Measurements from ENCODE around the gene ERN1. TPM values are rescaled to one million over a fixed set of nuclear protein-coding genes. Genes with fewer than 3 reads are reported as not detected.

The ERN1 gene
- total RNA-seq, 2 experiments from 2014 or later: 21.9 to 22.0 TPM

DNA sequence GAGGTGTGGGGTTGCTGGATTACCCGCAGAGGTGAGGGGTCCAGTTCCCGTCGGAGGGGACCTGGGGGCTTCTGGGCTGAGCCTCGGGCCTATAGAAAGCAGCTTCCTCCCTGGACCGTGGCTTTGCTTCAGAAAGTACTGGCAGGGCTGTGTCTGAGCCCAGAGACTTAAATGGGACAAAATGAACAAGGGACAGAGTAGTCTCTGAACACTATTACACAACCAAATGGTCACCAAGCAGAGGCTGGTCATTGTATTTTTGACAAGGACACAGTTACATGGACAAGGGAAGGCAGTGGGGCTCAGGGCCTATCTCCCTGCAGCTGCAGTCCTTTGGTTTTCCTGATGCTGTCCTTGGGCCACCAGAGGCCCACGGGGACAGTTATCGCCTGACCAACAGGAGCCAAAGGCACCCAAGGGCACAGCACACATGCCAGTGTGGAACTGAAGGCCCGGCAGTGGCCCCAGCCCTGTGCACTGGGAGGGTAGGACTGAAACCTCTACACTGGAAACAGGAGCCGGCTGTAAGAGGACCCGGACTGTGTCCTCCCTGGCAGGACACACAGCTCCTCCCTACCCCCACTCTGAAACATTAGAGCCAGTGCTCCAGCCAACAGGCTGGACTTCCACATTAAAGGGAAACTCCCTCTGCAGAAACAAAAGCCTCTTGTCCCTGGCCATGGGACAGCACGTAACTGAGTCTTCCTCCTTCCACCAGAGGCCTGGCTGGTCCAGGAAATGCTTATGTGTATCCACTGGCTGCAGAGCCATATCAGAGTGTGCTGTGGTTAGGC is 26.0 kb upstream of the ERN1 start:
- H3K27ac Mint-ChIP-seq: no peak overlapping the region
- peaks cover 2% of the 10 kb centered on the region for H3K36me3 Mint-ChIP-seq (ENCODE audit: low read depth)
- CTCF ChIA-PET: interaction anchor here (1.3 kb wide), 1 partner anchor 244 kb away, joined by 3 read pairs; the partner anchor contains the start of gene CSHL1
- H3K4me1 Mint-ChIP-seq (ENCODE audit: low read depth): no peaks in the 10 kb centered on the region
- H3K27me3 Mint-ChIP-seq (ENCODE audit: low read depth): no peaks in the 10 kb centered on the region
- intact Hi-C loops (cut with micrococcal nuclease): no loop called here
- DNase-seq: no peak
- no peak overlapping the region for H3K4me3 Mint-ChIP-seq
- no peaks in the 10 kb centered on the region for H3K9me3 Mint-ChIP-seq

DNA sequence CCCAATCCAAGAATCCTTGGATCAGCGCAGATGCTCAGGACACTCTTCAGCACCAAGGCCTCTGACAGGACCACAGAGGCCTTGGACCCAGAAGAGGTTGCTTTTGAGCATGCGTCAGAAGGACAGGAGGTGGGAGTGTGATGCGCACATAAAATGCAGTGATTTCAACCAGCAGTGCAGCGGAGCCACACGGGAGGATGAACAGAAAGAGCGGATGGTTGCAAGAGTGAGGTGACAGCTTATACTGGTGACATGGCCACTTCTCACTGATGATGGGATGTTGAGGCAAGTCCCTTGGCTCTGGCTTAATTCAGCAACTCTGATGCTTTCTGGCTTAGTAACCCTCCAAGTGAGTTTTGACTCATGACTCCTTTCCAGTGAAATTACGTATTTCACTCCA is 25.2 kb upstream of the ERN1 start:
- Mint-ChIP-seq H3K27me3 (ENCODE audit: low read depth) (no peaks in the 10 kb centered on the region), H3K9me3 (no peaks in the 10 kb centered on the region), H3K36me3 (ENCODE audit: low read depth) (peaks cover 6% of the 10 kb centered on the region), H3K4me3 (no peak overlapping the region), H3K4me1 (ENCODE audit: low read depth) (no peaks in the 10 kb centered on the region), H3K27ac (no peak overlapping the region)
- intact Hi-C loops (cut with micrococcal nuclease): no loop called here
- CTCF ChIA-PET: interaction anchor here (1.3 kb wide), 1 partner anchor 244 kb away, joined by 3 read pairs; the partner anchor contains the start of gene CSHL1
- no peak for DNase-seq

DNA sequence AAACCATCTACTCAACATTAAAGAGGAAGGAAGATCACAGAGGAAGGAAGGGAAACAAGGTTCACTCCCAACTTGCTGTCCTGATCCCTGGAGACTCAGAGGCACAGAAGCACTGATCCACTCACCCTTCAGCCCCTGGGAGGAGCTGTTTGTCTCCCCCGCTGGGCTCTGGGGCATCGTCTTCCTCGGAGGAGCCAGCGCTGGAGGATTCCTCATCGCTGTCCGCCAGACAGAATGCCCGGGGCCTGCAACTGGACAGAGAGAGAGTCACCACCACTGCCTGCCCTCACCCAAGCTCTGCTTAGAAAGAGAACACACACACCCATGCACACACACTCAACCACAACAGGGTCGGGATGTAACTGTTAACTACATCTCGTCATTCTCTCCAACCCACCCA is 24.8 kb upstream of the ERN1 start:
- DNase-seq: no peak
- H3K9me3 Mint-ChIP-seq: no peaks in the 10 kb centered on the region

DNA sequence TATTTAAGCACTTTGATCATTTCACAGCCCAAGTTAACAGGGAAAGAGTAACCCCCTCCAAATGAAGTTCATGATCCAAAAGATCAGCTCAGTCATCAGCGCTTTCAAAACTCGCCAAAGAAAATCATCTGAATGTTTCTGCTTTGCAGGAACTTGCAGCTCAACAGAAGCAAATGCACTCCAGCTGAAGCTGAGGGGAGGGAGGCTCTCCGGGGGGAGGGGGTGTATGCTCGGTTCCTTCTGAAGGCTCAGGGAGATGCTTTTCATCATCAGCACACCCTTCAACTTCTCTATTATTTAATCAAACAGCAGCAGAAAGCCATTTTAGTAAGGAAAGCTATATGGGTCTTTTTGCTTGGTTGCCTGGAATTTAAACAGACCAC is 24.4 kb upstream of the ERN1 start:
- intact Hi-C loops (cut with micrococcal nuclease): no loop called here
- Mint-ChIP-seq H3K4me1 (ENCODE audit: low read depth) (no peaks in the 10 kb centered on the region), H3K36me3 (ENCODE audit: low read depth) (peaks cover 7% of the 10 kb centered on the region), H3K27ac (no peak overlapping the region), H3K9me3 (no peaks in the 10 kb centered on the region), H3K27me3 (ENCODE audit: low read depth) (no peaks in the 10 kb centered on the region), H3K4me3 (no peak overlapping the region)
- DNase-seq: no peak
- CTCF ChIA-PET: interaction anchor here (0.5 to 1.3 kb wide), 3 partner anchors 21 to 848 kb away, joined by 3 to 4 read pairs (median 4); partner anchors contain the start of gene CSHL1

More for the DNA sequence above, 24.8 kb upstream of the ERN1 start:
- H3K4me1 Mint-ChIP-seq (ENCODE audit: low read depth): no peaks in the 10 kb centered on the region
- intact Hi-C loops (cut with micrococcal nuclease): no loop called here
- peaks cover 7% of the 10 kb centered on the region for H3K36me3 Mint-ChIP-seq (ENCODE audit: low read depth)
- H3K4me3 Mint-ChIP-seq: no peak overlapping the region
- CTCF ChIA-PET: interaction anchor here (0.5 to 1.3 kb wide), 3 partner anchors 21 to 848 kb away, joined by 3 to 4 read pairs (median 4); partner anchors contain the start of gene CSHL1
- H3K27me3 Mint-ChIP-seq (ENCODE audit: low read depth): no peaks in the 10 kb centered on the region
- H3K27ac Mint-ChIP-seq: no peak overlapping the region

DNA sequence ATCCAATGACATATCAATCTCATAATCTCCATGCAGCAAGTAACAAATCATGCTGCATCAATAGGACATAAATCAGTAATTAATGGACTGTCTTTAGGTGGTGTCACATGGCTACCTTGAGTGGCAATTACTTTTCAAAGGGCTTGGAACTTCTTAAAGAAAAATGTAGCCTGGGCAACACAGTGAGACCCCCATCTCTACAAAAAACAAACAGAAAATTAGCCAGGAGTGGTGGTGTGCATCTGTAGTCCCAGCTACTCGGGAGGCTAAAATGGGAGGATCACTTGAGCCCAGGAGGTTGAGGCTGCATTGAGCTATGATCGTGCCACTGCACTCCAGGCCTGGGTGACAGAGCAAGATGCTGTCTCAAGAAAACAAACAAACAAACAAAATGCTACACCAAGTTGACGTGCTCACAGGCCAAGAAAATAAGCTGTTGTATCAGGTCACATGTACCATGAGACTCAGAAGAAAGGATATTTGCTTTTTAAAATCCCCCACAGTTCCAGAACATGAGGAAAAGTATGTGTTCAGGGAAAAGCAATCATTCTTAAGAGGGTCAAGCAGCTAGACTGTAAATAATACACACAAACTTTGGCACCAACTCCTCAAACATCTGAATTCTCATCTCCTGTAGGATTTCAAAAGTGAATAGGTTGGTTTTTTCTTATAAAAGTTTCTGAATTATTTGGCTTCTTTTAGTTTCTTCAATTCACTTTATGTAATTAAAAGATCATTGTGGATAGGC is 23.8 kb upstream of the ERN1 start:
- Mint-ChIP-seq H3K4me3 (no peak overlapping the region), H3K36me3 (ENCODE audit: low read depth) (peaks cover 7% of the 10 kb centered on the region), H3K9me3 (no peaks in the 10 kb centered on the region), H3K27me3 (ENCODE audit: low read depth) (no peaks in the 10 kb centered on the region), H3K4me1 (ENCODE audit: low read depth) (no peaks in the 10 kb centered on the region), H3K27ac (no peak overlapping the region)
- intact Hi-C loops (cut with micrococcal nuclease): no loop called here
- CTCF ChIA-PET: interaction anchor here (1.0 to 1.1 kb wide), 2 partner anchors 20 to 128 kb away, joined by 3 to 4 read pairs; no protein-coding TSS in a partner anchor
- no peak for DNase-seq

DNA sequence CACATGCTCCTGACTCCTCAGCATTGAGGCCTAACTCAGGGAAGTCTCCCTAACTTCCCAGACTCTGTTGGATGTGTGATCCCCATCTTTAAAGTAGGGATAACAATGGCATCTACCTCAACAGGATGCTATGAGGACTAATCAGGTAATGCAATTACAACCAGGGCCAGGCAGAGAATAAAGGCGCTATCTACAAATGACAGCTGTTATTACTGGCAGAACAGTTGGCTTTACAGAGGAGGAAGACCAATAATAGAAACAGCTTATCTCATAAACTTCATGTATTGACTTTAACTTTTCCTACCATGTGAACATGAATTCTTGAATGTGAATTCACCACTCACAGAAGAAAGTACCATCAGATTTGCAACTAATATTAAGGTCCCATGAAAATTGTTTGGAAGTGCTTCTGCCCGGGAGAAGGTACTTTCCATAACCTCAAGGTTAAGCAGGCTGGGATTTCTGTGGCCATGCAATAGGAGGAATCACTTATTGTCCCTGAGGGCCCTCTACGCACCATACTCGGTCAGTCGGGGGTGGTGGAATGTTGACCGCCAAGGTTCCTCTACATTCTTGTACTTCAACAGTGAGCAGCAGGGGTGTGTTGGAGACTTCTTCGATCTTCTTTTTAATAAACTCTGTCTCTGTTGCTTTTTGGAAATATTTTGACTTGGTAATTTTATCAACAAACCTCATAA is 22.6 kb upstream of the ERN1 start:
- no peak for DNase-seq
- H3K27me3 Mint-ChIP-seq (ENCODE audit: low read depth): no peaks in the 10 kb centered on the region
- H3K4me1 Mint-ChIP-seq (ENCODE audit: low read depth): peaks cover 7% of the 10 kb centered on the region
- H3K4me3 Mint-ChIP-seq: no peak overlapping the region
- CTCF ChIA-PET: interaction anchor here (0.7 to 1.1 kb wide), 3 partner anchors 129 to 130 kb away, joined by 3 read pairs; no protein-coding TSS in a partner anchor
- no peak overlapping the region for H3K27ac Mint-ChIP-seq
- H3K36me3 Mint-ChIP-seq (ENCODE audit: low read depth): peaks cover 12% of the 10 kb centered on the region
- H3K9me3 Mint-ChIP-seq: no peaks in the 10 kb centered on the region
- intact Hi-C loops (cut with micrococcal nuclease): no loop called here

DNA sequence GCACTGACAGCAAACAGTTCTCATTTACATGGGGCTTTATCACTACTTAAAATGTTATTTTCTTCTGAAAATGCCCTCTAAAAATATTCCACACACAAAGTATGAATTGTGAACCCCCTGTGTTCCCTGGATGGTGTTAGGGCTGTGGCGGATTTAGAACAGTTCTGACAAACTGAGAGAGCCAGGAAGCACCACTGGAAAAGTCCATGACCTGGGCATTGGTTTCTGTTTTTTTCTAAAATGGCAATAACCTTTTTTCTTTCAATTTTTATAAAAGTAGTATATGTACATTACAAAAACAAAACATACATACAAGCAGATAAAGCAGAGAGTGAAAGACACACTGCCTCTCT is 21.0 kb upstream of the ERN1 start:
- Mint-ChIP-seq H3K4me1 (ENCODE audit: low read depth) (peaks cover 10% of the 10 kb centered on the region), H3K9me3 (no peaks in the 10 kb centered on the region)

DNA sequence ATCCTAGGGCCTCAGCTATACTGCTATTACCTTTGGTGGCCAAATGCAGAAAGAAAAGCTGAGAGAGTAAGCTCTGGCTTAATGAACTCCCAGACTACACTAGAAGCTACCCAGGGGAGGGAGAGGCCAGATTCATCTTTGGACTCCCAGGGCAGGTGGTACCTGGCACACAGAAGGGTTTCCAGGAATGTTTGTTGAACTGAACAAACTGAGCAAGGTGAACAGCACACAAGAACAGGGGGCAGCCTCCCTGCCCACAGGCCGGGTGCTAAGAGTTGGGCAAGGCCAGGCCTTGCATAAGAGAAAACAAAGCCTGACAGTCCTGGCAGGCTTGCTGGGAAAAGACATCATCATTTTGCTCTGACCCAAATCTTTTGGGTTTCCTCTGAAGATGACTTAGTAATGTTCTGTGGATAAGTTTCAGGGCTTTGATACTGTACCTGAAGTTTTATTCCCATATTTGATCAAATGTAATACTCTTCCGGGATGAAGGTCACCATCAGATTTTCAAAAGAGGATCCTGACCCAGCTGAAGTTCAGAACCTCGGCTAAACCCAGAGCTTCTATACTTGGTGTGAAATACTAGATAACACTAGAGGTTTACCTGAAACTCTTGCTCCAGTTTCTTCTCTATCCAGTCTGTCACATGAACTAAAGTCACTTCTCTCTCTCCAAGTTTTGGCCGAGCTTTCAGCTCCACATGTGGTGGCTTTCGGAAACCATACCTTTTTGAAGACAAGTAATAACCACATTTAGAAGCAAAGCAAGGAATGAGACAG is 20.5 kb upstream of the ERN1 start:
- Mint-ChIP-seq H3K27ac (peak overlapping the region; percentile 18), H3K4me3 (no peak overlapping the region), H3K27me3 (ENCODE audit: low read depth) (no peaks in the 10 kb centered on the region), H3K9me3 (no peaks in the 10 kb centered on the region), H3K36me3 (ENCODE audit: low read depth) (peaks cover 12% of the 10 kb centered on the region), H3K4me1 (ENCODE audit: low read depth) (peaks cover 10% of the 10 kb centered on the region)
- no peak for DNase-seq
- intact Hi-C loops (cut with micrococcal nuclease): no loop called here
- CTCF ChIA-PET: interaction anchor here (0.9 to 4.1 kb wide), 5 partner anchors 17 to 140 kb away, joined by 3 to 35 read pairs (median 11); no protein-coding TSS in a partner anchor

More for the DNA sequence above, 21.0 kb upstream of the ERN1 start:
- Mint-ChIP-seq H3K27me3 (ENCODE audit: low read depth) (no peaks in the 10 kb centered on the region), H3K4me3 (no peak overlapping the region), H3K27ac (no peak overlapping the region), H3K36me3 (ENCODE audit: low read depth) (peaks cover 12% of the 10 kb centered on the region)
- CTCF ChIA-PET: no interaction called here
- intact Hi-C loops (cut with micrococcal nuclease): no loop called here
- no peak for DNase-seq

DNA sequence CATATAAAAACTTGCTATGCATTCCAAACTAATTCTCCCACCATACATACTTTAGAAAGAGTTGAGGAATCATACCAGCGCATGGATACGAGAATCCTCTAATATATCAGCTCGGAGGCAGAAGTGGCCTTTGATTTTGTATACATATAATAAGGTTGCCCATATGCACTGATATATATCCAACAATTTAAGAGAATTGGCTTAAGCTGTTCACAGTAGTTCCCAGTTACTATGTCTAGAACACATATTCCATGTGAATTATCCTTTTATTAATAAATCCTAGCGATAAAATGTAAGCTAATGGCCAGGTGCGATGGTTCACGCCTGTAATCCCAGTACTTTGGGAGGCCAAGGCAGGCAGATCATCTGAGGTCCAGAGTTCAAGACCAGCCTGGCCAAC is 19.3 kb upstream of the ERN1 start:
- H3K27me3 Mint-ChIP-seq (ENCODE audit: low read depth): no peaks in the 10 kb centered on the region
- intact Hi-C loops (cut with micrococcal nuclease): loop anchor here (5.0 kb wide), 1 partner anchor 122 kb away; no protein-coding TSS in a partner anchor
- peaks cover 12% of the 10 kb centered on the region for H3K36me3 Mint-ChIP-seq (ENCODE audit: low read depth)
- H3K4me3 Mint-ChIP-seq: no peak overlapping the region
- peaks cover 16% of the 10 kb centered on the region for H3K4me1 Mint-ChIP-seq (ENCODE audit: low read depth)
- no peaks in the 10 kb centered on the region for H3K9me3 Mint-ChIP-seq
- CTCF ChIA-PET: interaction anchor here (0.6 to 4.1 kb wide), 9 partner anchors 16 to 811 kb away, joined by 3 to 35 read pairs (median 4); no protein-coding TSS in a partner anchor
- no peak for DNase-seq
- H3K27ac Mint-ChIP-seq: no peak overlapping the region

DNA sequence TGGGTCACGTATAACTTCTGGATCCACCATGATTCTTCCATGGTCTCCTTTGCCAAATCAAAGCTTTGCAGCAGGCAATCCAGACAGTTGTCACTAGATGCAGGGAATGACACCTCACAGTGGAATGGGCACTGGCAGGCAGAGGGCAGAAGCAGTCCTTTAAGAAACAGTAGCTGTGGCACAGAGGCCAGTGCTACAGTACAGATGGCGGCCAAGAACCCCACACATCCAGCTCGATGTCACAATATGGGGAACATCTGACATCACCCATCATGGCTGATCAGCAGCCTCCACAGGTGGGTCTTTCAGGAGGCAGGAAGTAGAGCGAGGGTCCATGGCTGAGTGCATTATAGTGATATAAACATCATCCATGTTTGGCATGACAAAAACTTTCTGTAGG is 18.8 kb upstream of the ERN1 start:
- Mint-ChIP-seq H3K4me3 (no peak overlapping the region), H3K27ac (peak overlapping the region; percentile 58), H3K9me3 (no peaks in the 10 kb centered on the region), H3K36me3 (ENCODE audit: low read depth) (peaks cover 12% of the 10 kb centered on the region), H3K4me1 (ENCODE audit: low read depth) (peaks cover 16% of the 10 kb centered on the region), H3K27me3 (ENCODE audit: low read depth) (no peaks in the 10 kb centered on the region)
- CTCF ChIA-PET: interaction anchor here (0.5 to 4.1 kb wide), 9 partner anchors 16 to 811 kb away, joined by 3 to 35 read pairs (median 5); no protein-coding TSS in a partner anchor
- peak; percentile 43 for DNase-seq
- intact Hi-C loops (cut with micrococcal nuclease): loop anchor here (1.0 to 5.0 kb wide), 2 partner anchors 121 to 134 kb away; no protein-coding TSS in a partner anchor

DNA sequence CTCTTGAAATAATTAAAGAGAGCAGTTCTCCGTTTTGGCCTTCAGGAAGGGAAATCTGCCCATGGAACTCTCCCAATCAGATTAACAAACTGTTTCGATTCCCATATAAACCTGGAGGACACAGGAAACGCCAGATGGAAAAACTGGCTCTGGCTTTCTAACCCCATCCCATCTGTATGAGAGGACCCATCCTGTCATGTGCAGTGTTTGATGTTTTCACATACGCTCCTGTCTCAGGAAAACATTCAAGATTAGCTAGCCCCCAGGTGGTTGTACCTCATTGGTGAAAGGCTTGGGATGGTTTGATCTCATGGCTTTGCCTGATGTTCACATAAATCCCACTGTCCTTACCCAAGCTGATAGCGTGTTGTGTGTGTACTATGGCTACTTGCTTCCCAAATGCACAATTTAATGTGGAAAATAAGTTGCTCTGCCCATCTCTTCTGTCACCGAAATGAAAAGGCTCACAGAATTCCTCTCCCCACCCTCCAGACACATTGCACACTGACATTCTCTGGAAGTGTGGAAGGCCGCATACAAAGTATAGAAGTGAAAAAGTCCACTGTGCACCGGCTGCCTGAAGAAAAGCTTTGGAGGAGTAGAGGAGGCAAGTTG is 18.2 kb upstream of the ERN1 start:
- H3K9me3 Mint-ChIP-seq: no peaks in the 10 kb centered on the region
- intact Hi-C loops (cut with micrococcal nuclease): loop anchor here (1.0 to 5.0 kb wide), 2 partner anchors 121 to 134 kb away; no protein-coding TSS in a partner anchor
- CTCF ChIA-PET: interaction anchor here (0.5 to 4.1 kb wide), 9 partner anchors 15 to 236 kb away, joined by 3 to 35 read pairs (median 5); no protein-coding TSS in a partner anchor
- H3K4me1 Mint-ChIP-seq (ENCODE audit: low read depth): peaks cover 16% of the 10 kb centered on the region
- H3K27ac Mint-ChIP-seq: peak overlapping the region; percentile 58
- H3K27me3 Mint-ChIP-seq (ENCODE audit: low read depth): no peaks in the 10 kb centered on the region
- peaks cover 12% of the 10 kb centered on the region for H3K36me3 Mint-ChIP-seq (ENCODE audit: low read depth)
- H3K4me3 Mint-ChIP-seq: no peak overlapping the region
- DNase-seq: no peak
